CD1c-positive myeloid dendritic cell (primary cell): ENCODE measurements around the gene C3orf70.

Source experiments
- DNase-seq: peaks from one replicate; pipeline ENCODE4 v3.0.0-alpha.2; 2016; ENCODE audit errors: extremely low spot score

C3orf70 gene

DNA sequence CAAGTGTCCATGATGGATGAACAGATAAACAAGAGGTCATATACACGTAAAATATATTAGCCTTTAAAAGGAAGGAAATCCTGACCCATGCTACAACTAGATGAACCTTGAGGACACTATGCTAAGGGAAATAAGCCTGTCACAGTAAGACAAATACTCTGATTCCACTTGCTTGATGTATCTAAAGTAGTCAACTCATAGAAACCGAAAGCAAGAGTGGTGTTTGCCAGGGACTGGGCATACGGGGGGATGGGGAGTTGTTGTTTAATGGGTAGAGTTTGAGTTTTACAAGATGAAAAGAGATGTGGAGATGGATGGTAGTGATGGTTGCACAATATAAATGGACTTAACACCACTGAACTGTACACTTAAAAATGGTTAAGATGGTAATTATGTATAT, 65.4 kb downstream of the C3orf70 start:
- DNase-seq, result no peak

- no peak for DNase-seq
Observed at GRCh38 chr3:185084901-185085300, 68.0 kb downstream of the C3orf70 start.

GRCh38 chr3:185084402-185084801, 68.5 kb downstream of the C3orf70 start:
- DNase-seq, result no peak

GRCh38 chr3:185082829-185083228, 70.0 kb downstream of the C3orf70 start:
- DNase-seq, result no peak

GRCh38 chr3:185082149-185082548, 70.7 kb downstream of the C3orf70 start:
- DNase-seq, result no peak

GRCh38 chr3:185081521-185081920, 71.3 kb downstream of the C3orf70 start:
- no peak for DNase-seq

DNA sequence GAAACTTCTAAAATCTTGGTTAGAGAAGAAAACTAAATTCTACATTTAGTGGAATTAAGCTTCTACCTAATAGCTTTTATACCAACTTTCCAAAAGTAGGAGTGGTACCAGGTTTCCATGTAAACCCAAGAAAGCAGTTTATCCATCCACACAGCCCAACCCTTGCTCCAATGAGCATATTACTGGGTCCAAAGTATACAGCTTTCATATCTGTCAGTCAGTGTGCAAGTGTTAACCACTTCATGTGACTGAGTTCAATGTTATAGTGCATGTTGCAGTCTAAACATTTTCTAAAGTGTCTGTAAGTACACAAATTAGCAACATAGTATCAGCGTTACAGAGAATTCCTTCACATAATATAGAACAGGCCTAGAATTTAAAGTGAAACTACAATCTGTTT, 73.2 kb downstream of the C3orf70 start:
- no peak for DNase-seq

- no peak for DNase-seq
Observed at GRCh38 chr3:185076219-185076618, 76.6 kb downstream of the C3orf70 start.

DNA sequence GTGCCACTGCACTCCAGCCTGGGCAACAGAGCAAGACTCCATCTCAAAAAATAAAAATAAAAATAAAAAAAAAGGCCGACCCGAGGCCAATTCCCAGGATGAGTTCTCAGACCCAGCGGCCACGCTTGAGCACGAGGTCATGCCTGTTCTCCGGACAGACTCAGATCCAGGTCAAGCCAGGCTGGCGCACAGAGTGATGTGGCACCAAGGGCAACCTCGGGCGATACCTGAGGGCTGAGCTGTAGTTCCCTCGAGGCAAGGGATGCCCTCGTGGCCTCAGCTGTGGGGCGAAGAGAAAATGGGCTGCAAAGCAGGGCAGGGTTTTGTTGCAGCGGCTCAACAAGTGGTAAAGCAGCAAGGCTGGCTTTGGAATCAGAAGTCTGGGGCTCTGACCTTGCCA, 77.3 kb downstream of the C3orf70 start:
- no peak for DNase-seq

GRCh38 chr3:185071287-185071800, 81.5 kb downstream of the C3orf70 start:
- DNase-seq, result no peak

DNA sequence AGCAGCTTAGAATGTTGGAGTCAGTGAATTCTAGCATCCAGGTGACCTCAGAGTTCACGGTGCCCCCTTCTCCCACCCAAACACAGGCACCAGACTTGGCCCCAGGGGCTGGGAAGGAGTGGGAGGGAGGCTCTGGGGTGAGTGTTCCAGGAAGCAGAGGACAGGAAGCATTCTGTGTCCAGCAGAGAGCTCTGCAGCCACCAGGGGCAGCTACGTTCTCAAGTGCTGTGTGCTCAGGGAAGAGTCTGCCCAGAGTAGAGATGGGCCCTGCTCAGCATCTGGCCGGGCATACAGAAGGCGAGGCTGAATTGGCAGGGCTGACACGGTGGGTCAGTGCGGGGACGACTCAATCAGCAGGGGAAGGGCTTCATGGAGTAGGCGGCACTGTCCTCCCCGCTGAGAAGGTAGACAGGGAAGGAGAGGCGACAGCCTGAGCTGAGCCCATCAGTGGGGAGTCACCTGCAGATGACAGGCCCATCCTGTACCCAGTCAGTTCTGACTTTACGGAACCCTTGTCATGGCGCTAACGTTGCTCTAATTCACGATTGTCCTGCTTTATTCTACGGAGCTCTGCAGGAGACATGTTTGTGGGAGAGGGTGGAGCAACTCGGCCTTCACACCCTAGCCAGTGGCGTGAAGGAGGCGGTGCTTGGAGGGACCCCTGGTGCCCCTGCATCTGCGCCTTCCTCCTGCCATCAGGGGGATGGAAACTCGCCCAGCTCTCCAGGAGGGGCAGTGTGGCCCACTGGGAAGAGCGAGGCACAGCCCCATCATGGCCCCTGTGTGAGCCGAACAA, 82.2 kb downstream of the C3orf70 start:
- DNase-seq, result no peak

DNA sequence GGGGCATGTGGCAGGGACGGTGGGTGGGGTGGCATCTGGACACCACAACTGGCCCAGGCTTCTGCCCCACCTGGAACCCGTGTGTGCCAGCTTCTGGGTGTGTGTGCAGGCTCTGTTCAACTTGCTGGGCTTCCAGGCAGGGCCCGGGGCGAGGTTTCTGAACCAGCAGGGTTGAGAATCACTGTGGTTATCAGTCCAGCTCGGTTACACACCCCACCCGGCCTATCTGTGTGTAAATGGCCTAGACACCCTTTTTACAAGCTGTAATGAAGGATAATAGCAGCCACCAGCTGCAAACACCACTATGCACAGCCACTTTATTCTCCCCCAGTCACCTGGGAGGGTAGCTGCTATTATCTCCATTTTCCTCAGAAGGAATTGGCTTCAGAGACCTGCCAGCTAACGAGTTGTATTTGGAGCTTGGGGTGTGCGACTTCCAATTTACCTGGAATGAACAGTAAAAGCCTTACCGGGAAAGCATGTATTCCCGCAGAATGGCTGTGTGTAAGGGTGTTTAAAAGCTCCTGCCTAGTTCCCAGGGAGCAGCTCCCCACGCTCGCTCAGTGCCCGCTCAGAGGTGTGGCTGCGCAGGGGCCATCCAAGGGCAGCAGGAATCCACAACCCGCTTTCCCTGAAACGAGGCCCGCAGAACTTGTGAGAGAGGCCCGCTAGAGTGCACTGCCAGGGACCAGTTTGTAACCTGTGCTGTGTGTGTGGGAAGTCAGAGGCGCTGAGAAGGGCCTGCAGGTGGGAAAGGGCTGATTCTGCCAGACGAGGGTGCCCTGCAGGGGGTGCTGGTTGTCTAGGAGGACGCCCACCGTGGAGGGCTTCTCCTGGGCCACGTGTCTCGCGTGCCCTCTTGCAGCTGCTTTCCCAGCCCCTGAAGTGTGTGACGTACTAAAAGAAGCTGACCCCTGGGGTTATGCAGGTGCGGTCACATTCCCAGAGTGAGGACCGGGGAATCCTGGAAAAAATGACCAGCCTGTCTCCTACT, 83.5 kb downstream of the C3orf70 start:
- no peak for DNase-seq

DNA sequence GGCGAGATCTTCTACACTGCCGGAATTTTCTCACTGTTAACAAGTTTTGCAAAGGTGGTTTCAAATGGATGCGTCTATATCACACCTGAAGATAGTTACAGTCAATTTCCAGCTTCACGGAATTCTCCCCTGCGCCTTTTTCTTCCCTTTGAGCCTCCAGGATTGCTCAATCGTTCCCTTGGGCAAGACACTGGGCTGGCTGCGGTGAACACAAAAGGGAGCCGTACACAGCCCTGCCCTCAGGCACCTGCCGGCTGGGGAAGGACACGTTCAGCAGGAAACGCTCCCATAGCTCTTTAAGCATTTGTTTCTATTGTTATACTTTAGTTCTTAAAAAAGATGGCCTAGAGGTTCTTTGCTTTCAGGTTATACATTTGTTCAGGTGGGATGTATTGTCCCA, 85.7 kb downstream of the C3orf70 start:
- DNase-seq, result no peak

DNA sequence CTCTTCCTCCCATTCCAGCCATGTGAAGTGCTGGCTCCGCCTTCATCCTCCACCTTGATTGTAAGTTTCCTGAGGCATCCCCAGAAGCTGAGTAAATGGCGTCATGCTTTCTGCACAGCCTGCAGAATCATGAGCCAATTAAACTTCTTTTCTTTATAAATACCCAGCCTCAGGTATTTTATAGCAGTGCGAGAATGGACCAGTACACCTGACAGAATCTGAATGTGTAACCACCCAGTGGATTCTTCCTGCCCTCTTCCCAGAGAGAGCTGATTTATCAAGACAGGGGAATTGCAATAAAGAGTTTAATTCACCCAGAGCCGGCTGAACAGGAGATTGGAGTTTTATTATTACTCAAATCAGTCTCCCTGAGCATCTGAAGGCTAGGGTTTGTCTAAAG, 86.6 kb downstream of the C3orf70 start:
- DNase-seq, result no peak

GRCh38 chr3:185065059-185065458, 87.8 kb downstream of the C3orf70 start:
- DNase-seq, result no peak

DNA sequence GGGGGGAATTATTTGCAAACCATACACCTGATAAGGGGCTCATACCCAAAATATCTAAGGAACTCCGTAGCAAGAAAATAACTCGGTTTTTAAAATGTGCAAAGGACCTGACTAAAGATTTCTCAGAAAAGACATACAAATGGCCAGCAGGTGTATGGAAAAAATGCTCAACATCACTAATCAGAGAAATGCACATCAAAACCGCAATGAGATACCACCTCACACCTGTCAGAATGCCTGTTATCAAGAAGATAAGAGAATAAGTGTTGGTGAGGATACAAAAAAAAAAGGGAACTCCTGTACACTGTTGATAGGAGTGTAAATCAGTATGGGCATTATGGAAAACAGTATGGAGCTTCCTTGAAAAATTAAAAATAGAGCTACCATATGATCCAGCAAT, 89.4 kb downstream of the C3orf70 start:
- no peak for DNase-seq

GRCh38 chr3:185062191-185062590, 90.7 kb downstream of the C3orf70 start:
- DNase-seq, result no peak

GRCh38 chr3:185060655-185061054, 92.2 kb downstream of the C3orf70 start:
- DNase-seq, result peak; percentile 4

DNA sequence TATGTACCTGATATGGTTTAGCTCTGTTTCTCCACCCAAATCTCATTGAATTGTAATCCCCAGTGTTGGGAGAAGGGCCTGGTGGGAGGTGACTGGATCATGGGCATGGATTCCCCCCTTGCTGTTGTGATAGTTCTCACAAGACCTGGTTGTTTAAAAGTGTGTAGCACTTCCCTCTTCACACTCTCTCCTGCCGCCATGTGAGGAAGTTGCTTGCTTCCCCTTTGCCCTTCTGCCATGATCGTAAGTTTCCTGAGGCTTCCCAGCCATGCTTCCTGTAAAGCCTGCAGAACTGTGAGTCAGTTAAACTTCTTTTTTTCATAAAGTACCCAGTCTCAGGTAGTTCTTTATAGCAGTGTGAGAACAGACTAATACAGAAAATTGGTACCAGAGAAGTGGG, 93.1 kb downstream of the C3orf70 start:
- peak; percentile 55 for DNase-seq

DNA sequence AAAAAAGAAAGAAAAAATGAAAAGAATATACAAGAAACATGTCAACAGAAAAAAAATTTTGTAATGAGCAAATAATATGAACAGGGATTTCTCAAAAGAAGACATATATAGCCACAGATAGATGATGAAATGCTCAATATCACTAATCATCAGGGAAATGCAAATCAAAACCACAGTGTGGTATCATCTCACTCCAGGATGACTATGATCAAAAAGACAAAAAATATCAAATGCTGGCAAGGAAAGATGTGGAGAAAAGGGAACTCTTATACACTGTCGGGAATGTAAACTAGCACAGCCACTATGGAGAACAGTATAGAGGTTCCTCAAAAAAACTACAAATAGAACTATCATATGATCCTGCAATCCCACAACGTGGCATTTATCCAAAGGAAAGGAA, 94.1 kb downstream of the C3orf70 start:
- peak; percentile 11 for DNase-seq

DNA sequence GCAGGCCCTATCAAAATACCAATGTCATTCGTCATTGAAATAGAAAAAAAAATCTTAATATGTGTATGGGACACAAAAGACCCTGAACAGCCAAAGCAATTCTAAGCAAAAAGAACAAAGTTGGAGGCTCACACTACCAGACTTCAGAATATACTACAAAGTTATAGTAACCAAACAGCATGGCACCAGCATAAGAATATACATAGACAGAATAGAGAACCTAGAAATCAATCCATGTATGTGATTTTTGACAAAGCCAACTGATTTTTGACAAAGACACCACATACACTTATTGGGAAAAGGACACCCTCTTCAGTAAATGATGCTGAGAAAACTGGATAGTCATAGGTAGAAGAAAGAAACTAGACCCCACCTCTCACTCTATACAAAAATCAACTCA, 95.0 kb downstream of the C3orf70 start:
- DNase-seq, result no peak

DNA sequence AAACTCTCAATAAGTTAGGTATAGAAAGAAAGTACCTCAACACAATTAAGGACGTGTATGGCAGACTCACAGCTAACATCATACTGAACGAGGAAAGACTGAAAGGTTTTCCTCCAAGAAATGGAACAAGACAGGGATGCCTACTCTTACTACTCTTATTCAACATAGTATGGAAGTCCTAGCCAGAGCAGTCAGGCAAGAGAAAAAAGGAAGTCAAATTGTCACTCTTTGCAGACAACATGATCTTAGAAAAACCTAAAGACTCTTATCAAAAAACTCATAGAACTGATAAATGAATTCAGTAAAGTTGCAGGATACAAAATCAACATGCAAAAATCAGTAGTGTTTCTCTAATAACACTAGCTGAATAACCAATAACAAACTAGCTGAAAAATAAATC, 96.0 kb downstream of the C3orf70 start:
- DNase-seq, result peak; percentile 2

GRCh38 chr3:185052631-185053030, 100.2 kb downstream of the C3orf70 start:
- DNase-seq, result no peak
